Brain pericyte (primary cell): ENCODE results near the gene TAF1C.
A peak's percentile ranks its signal among the peaks of the same experiment; 100 is the strongest.

Source experiments
- DNase-seq: peaks from one replicate; pipeline ENCODE4 v3.0.0-alpha.2; 2012; ENCODE audit warnings: low read depth, low spot score

The TAF1C gene

DNA sequence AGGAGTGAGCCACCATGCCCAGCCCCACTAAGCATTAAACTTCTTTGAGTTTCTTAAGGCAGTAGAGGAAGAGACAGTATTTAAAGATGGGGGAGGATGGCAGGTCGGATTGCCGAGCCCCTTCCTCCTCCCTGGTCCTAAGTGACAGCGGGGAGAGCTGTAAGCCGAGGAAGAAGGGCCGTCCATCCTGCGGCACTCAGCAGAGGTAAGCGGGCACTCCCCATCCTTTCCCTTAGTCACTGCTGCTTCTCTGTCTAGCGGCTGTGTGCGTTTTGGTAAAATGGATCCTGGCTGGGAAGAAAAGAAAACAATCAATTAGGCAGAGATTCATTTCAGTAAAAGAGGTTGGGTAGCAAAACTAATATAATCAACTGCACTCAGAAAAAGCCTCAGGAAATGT lies 27.9 kb downstream of the TAF1C start:
- DNase-seq, result no peak

DNA sequence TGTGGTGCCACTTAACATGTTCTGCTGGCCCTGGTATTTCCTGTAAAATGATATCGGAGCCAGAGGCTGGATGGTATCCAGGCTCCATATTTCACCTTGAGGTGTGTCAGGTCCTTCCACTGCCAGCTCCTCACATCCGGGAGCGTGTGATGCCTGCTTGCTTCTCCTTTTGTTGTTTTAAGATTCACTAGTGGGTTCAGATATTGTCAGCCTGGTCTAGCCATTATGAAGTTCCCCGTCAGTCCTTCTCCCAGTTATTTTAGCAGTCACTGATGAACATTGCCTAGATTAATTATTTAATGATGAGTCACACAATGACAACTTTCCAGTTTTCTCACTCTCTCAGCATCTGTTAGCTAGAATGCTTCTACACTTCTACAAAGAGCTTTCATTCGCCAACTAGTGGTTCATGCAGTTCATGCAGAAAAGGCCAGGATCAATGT lies 30.5 kb downstream of the TAF1C start:
- DNase-seq, result no peak

DNA sequence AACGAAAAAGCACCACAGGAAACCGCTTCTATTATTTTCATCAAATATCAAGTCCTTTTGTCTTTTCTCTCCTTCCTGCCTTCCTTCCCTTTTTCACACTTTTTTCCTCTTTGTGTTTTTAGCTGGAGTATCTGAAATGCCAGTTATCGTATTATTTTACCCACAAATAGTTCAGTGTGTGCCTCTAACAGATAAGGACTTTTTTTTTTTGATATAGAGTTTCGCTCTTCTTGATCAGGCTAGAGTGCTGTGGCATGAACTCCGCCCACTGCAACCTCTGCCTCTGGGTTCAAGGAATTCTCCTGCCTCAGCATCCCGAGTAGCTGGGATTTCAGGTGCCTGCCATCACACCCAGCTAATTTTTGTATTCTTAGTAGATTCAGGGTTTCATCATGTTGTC lies 31.1 kb downstream of the TAF1C start:
- DNase-seq, result no peak

DNA sequence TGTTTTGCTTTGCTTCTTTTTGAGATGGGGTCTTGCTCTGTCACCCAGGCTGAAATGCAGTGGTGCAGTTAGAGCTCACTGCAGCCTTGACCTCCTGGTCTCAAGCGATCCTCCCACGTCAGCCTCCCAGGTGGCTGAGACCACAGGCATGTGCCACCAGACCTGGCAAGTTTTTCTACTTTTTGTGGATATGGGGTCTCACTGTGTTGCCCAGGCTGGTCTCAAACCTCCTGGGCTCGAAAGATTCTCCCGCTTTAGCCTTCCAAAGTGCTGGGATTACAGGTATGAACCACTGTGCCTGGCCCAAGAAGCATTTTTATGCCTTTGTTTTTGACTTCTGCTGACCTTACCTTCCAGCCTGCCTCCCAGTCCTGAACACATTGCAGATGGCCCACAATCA lies 31.6 kb downstream of the TAF1C start:
- DNase-seq, result no peak

DNA sequence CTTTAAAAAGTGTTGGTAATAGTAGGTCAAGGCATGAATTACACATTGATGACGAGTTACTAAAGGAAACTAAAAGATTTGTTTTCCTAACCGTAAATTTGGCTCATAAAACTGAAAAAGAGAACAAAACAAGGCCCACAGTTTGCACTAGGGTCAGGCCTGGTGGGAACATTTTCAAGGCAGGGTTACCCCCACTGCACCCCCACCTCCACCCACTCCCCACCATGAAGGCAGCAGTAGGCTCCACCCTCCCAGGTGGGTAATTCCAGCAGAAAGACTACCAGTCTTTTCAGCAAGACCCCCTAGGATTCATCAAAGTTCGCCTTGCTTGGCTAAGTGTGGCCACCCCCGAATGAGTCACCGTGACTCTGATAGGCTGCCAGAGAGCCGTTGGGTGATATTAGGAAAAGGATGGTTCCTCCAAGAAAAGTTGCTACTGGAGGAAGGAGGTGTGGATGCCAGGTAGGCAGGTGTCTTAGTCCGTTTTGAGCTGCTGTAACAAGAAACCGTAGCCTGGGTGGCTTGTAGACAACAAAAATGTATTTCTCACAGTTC lies 33.1 kb downstream of the TAF1C start:
- no peak for DNase-seq

DNA sequence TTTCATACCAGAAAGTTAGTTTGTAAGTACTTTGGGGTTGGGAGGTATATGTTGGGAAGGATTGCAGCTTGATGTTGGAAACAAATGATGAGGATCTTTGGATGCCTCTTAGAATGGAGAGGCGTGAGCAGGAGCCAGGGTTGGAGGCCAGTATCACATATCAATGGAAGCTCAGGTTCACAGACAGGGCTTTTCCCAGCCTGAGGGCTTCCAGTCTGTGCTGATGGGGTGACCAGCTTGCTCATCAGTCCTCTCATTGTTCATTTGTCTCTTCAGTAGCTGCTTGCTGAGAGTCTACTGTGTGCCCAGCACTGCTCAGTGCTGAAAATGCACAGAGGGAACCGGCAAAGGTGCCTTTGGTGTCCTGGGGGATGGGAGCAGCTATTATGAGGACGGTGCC lies 35.9 kb downstream of the TAF1C start:
- no peak for DNase-seq

DNA sequence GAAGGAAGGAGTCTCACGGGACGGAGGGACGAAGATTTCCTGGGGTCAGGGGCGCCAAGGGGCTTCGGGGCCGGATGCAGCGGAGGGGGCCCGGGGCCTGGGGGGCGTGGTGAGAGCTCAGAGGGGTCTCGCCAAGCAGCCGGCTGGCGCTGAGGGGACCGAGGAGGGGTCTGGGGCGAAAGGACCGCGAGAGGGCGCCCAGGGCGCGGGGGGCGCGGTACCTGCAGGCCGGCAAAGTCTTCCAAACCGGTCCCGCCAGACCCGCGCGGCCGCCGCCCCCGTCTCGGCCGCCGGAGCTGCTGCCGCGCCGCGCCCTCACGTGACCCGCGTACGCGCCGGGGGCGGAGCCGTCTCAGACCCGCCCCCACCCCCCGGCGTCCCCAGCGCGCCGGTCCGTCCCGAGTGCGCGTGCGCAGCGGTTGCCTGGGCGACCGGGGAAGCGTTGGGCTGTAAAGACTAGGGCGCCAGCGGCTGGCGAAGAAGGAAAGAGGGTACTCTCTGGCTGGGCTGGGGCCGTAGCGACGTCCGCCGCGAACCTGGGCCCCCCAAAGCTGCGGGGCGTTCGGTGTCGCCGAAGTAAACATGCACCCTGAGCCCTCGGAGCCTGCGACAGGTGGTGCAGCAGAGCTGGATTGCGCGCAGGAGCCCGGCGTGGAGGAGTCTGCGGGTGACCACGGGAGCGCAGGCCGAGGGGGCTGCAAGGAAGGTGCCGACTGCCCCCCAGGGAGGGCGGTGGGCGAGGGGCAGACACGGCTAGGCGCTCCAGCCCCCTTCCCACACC lies 41.8 kb downstream of the TAF1C start, which contains the start of the genes DNAAF1 and HSDL1:
DNAAF1 (plus strand) TSS at position 450 of the 781 bp plus-strand sequence; CDS start at position 583, 133 bp downstream.
HSDL1 (minus strand) TSS at position 319 of the 781 bp plus-strand sequence. CDS start 13,856 bp downstream, outside the sequence.
- DNase-seq, result peak; percentile 40

DNA sequence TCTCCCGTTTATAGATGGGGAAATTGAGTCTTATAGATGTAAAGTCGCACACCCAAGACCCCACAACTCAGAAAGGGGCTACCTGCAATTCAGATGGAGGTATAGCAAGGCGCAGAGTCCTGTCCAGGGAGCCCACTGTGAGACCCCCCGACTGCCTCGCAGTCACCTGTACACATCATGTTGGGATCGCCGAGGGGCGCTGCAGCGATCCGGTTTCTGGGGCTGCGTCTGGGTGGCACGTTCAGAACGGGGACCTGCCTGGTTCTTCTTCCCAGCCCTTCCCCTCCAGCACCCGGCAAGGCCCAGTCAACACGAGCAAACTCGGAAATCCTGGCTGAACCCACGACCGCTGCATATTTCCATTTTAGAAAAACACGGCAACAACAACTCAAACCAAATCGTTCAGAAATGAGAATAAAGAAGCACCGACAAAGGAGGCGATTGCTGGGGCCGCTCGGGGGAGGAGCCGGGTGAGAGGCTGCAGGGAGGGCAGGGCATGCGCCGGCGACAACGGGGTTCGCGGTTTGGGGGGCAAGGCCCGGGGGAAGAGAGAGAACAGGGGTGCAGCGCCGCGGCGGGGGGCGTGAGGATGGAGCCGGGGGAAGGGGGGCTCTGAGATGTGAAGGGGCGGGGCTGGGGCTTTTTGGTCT lies 42.5 kb downstream of the TAF1C start:
- DNase-seq, result no peak

DNA sequence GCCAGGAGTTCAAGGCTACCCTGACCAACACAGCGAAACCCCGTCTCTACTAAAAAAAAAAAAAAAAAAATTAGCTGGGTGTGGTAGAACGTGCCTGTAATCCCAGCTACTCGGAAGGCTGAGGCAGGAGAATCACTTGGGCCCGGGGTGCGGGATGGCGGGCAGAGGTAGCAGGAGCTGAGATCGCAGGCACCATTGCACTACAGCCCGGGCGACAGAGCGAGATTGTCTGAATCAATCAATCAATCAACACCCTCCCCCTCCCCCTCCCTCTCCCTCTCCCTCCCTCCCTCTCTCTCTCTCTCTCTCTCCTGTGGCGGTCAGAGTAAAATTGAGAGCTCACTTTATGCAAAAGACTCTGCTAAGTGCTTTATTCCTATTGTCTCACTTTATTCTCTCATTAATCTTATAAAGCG lies 43.1 kb downstream of the TAF1C start:
- DNase-seq, result no peak

DNA sequence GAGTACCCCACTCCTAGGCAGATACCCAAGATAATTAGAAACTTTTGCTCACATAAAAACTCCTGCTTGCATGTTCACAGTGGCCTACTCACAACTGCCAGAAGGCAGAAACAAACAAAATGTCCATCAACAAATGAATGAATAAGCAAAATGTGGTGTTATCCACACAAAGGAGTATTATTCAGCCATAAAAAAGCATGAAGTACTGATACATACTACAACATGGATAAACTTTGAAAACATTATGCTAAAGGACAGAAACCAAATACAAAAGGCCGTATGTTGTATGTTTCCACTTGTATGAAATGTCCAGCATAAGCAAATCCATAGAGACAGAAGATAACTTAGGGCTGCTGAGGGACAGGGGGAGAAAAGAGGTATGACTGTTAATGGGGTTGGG lies 43.8 kb downstream of the TAF1C start:
- no peak for DNase-seq

DNA sequence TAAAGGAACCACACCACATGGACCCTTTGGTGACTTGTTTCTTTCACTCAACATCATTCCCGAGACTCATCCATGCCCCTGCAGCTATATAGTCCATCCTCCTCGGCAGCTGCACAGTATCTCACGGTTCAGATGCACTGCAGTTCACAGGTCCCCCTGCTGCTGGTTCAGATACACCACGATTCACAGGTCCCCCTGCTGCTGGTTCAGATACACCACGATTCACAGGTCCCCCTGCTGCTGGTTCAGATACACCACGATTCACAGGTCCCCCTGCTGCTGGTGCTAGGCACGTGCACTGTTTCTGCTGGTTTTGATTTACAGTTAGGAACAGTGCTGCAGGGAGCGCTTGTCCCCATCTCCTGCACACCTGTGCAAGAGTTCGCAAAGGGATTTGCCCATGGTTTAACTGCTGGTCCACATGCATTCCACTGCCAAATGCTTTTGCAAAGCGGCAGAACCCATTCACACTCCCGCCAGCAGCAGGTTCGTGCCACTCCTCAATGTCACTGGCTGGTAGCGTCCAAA lies 45.6 kb downstream of the TAF1C start:
- DNase-seq, result no peak

DNA sequence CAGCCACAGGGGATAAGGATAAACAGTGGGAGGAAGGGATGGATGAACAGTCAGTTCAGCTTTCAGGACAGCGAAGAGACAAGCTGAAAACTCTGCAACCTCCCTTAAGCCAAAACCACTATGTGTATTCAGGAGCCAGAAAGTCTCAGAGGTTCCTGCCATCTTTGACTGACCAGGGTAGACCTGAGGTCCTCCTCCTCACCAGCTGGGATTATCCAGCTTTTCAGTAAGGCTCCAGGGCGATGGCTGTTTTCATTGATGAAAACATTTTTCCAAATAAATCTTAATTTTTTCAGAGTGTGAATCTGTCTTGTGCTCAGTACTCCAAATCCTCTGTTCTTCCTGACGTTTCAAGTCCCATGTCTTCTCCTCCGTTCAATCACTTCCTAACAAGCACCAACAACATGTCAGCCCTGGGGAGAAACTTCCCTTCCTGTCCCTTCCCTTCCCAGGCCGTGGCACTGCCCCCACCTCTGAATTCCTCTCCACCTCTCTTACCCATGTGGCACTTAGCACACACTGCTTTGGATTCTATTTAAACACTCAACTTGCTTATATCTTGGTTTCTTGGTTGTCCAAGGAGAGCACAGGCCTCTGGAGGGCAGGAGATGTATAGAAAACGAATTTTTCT lies 47.1 kb downstream of the TAF1C start:
- DNase-seq, result no peak

DNA sequence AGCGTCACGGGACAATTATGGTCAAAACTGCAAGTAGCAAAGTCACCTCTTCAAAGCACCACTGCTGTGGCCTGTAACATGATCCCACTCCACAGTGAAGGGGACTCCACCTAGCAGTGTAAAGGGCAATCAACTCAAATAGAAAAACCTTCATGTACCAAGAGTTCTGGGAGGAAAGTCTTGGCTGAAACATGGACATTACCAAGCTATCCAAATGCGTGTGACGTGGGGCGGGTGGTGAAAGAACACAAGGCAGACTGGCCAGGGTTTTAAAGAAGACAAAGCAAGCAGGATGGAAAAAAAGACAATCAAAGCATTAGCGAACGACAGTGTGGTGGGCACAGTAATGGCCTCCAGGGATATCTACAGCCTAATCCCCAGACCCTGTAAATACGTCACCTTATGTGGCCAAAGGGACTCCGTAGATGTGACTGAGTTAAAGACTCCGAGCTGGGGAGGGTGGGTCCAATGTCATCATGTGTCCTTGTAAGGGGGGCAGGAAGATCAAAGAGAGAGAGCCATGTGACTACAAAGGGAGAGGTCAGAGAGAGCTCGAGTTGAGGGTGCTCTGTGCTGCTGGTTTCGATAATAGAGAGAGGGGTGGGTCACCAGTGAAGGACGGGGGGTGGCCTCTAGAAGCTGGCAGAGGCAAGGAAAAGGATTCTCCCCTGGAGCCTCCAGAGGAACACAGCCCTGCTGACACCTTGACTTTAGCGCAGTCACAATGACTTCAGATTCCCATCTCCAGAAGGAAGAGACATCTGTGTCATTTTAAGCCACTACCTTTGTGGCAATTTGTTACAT lies 47.8 kb downstream of the TAF1C start:
- DNase-seq, result no peak

DNA sequence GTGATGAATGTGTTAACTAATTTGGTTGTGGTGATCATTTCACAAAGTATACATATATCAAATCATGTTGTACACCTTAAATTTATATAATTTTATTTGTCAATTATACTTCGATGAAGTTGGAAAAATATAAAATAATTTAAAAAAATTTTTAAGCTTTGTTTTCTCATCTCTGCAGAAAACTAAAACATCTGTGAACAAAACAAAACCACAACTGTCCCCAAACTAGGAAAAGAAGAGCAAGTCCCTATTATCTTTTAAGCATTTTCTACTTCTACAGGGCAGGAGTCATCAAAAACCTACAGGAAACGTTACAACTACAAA lies 48.4 kb downstream of the TAF1C start:
- no peak for DNase-seq

DNA sequence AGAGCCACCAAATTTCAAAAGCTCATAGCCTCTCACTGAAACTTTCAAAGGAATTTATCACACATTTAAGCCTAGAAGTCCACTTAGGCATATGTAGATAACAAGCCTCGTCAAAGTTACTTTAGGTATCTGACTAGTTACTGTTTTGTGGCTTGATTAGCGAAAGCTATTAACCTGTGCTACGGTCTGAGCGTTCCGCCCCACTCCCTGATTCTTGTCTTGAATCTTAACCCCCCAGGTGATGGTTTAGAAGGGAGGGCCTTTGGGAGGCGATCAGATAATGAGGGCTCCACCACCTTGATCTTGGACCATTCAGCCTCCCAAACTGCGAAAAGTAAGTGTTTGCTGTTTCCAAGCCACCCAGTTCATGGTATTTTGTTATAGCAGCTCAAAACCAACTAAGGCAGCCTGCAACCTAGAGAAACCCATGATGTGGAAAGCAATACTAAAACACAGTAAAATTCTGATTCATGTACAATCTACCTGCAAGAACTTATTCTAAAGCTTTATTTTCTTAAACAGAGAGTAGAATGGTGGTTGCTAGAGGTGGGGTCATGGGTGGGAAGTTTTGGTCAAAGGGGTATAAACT lies 49.0 kb downstream of the TAF1C start:
- DNase-seq, result no peak

DNA sequence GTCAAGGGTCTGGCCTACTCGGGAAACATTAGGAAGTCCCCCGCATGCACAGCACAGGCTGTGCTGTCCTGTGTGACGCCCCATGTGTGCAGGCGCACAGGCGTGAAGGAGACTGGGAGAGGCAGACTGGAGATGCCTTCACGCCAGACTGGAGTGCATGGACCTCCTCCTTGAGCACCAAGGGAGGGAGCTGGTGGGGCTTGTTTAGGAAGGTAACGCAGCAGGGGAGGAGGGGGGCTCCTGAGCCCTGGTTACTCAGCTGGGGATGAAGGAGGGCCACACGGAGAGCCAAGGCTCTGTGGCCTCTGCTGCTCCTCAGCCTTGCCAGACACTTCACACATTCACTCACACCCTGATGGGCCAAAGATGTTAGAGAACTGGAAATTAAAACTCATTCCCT lies 49.6 kb downstream of the TAF1C start:
- DNase-seq, result no peak

DNA sequence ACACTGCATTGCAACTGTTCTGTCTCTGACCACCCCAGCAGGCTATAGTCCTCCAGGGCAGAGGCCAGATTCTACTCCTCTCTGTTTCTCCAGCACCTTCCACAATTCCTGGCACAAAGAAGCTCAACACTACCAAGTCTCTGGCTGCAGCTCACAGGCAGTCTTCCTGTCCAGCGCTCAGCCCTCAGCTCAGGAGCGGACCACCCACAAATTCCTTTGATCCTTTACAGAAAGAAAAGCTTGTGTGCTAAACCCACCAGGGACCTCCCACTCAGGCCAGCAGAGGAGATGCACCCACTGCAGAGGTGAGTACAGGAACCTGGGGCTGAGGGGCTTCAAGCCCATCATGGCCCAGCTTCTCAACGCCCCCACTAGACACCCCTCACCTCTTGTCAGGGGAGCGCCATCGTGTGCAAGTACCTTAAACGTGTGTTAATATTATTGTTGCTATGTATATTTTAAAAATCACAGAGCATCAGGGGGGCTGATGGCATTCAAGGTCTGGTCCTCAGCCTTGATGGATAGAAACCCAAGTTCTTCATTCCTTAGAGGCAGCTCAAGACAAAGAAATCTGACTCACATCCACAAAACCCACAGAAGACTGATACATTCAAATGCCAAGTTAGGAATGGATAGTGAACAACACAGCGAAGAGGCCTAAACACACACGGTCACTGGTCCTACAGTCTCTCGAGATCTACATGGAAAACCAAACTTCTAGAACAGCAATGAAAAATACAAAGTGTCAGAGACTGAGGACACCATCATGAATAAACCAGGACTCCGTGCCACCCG lies 50.3 kb downstream of the TAF1C start:
- DNase-seq, result no peak

DNA sequence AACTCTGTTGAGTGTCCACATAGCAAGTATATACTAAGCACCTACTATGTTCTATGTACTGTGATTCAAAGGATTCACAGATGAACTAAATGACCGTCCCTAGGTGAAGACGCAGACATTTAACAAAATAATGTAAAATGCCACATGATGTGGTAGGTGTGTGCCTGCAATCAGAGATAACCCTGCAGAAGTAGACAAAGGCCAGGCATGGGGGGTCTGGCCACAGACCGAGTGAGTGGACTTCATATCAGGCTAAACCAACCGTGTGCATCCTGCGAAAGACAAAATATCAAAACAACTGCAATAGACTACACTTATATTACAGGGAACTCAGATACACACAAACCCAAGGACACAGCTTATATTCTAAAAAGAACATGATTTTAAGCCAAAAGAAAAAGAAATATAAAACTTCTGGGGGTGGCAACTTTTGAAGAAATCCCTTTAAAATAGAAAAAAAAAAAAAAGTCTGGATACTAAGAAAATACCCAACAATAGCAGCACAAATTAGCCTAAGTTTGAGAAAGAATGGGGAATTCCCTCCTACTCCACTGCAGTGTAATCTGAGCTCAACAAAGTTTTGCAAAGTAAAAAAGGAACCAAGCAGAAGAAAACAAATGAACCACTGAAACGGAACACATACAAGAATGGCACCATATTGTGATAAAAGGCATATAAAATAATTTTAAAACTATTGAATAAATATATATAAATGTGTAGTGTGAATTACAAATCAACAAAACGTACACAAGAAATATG lies 54.2 kb downstream of the TAF1C start:
- no peak for DNase-seq

DNA sequence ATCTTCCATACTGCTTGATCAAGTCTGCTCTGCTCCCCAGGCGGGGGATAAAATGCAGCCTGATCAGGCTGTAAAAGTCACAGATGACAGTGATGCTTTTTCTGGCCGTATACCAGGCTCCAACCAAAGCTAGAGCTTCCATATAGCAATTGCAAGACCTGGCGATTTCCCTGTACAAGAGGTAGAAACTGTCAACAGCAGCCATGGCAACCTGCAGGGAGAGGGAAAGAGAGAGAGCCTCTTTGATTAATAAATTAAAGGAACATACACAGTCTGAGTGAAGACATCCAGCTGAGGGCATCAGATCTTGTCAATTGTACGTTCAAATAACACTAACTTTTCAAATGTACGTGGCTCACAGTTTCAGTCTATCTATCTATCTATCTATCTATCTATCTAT lies 55.7 kb downstream of the TAF1C start:
- no peak for DNase-seq
